ENCODE measurements around the gene HCFC1.

HCFC1 gene

GRCh38 chrX:153932220-153932915 lies 39.2 kb downstream of the HCFC1 start:
- Histone ChIP-seq H3K79me2 (ENCODE audit: control insufficient read depth, insufficient read depth, low read length) (peaks cover 10% of the 10 kb centered on the region), H2BK5ac (ENCODE audit: low read length) (no peak overlapping the region), H3K9ac (ENCODE audit: low read length) (no peak overlapping the region), H4K5ac (ENCODE audit: low read length) (no peak overlapping the region), H3K23ac (ENCODE audit: low read length) (no peak overlapping the region), H4K8ac (ENCODE audit: low read depth, low read length) (no peak overlapping the region), H3K4me1 (ENCODE audit: control insufficient read depth, low read depth, low read length) (no peaks in the 10 kb centered on the region), H3K56ac (ENCODE audit: low read length) (no peak overlapping the region), H3K4me2 (ENCODE audit: low read length) (no peak overlapping the region), H3K27ac (ENCODE audit: low read depth, low read length) (no peak overlapping the region), H2BK120ac (ENCODE audit: low read depth, low read length) (no peak overlapping the region), H3K4me3 (ENCODE audit: low read length) (no peak overlapping the region), H3K27me3 (ENCODE audit: insufficient read depth, low read length, poor library complexity) (no peaks in the 10 kb centered on the region), H3K18ac (ENCODE audit: low read length) (no peak overlapping the region), H2BK15ac (replicated peaks; ENCODE audit: low read depth) (no peak overlapping the region), H3K36me3 (ENCODE audit: control insufficient read depth, insufficient read depth, low read length) (no peaks in the 10 kb centered on the region), H3K79me1 (ENCODE audit: low read length) (no peaks in the 10 kb centered on the region), H2AK5ac (ENCODE audit: low read length) (no peak overlapping the region), H3K4ac (ENCODE audit: low read depth, low read length) (no peak overlapping the region)
- WGBS (ENCODE audit: extremely low coverage, insufficient coverage, low lambda C conversion rate), result no CpG with 5 or more reads among the region's 13 CpGs
- DNase-seq, result no peak

GRCh38 chrX:153931748-153932147 lies 39.9 kb downstream of the HCFC1 start:
- Histone ChIP-seq H2AK5ac (ENCODE audit: low read length) (no peak overlapping the region), H3K18ac (ENCODE audit: low read length) (no peak overlapping the region), H3K79me1 (ENCODE audit: low read length) (no peaks in the 10 kb centered on the region), H3K4me3 (ENCODE audit: low read length) (no peak overlapping the region), H3K56ac (ENCODE audit: low read length) (no peak overlapping the region), H3K27ac (ENCODE audit: low read depth, low read length) (no peak overlapping the region), H3K9ac (ENCODE audit: low read length) (no peak overlapping the region), H4K8ac (ENCODE audit: low read depth, low read length) (no peak overlapping the region), H2BK15ac (replicated peaks; ENCODE audit: low read depth) (no peak overlapping the region), H3K4me1 (ENCODE audit: control insufficient read depth, low read depth, low read length) (no peaks in the 10 kb centered on the region), H3K23ac (ENCODE audit: low read length) (no peak overlapping the region), H3K79me2 (ENCODE audit: control insufficient read depth, insufficient read depth, low read length) (peaks cover 10% of the 10 kb centered on the region), H2BK120ac (ENCODE audit: low read depth, low read length) (no peak overlapping the region), H3K27me3 (ENCODE audit: insufficient read depth, low read length, poor library complexity) (no peaks in the 10 kb centered on the region), H3K36me3 (ENCODE audit: control insufficient read depth, insufficient read depth, low read length) (no peaks in the 10 kb centered on the region), H4K5ac (ENCODE audit: low read length) (no peak overlapping the region), H2BK5ac (ENCODE audit: low read length) (no peak overlapping the region), H3K4me2 (ENCODE audit: low read length) (no peak overlapping the region), H3K4ac (ENCODE audit: low read depth, low read length) (no peak overlapping the region)
- DNase-seq, result no peak
- WGBS (ENCODE audit: extremely low coverage, insufficient coverage, low lambda C conversion rate), result no CpG with 5 or more reads among the region's 13 CpGs

DNA sequence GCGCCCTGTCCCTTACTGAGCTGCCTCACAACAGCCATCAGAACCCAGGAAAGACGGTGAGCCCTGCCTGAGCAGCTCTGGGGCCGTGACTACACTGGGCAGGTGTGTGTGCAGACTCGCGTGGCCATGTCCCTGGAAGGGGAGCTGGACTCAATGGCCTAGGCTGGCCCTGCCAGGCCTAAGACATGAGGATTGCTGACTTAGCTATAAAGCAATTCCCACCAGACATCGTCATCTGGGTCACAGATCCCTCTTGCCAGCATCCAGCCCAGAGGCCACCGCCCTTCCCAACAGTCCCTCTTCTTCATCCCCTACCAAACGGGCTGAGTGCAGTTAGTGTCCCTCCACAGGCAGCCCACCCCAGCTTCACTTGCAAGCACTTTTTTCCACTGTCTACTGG lies 40.5 kb downstream of the HCFC1 start:
- Histone ChIP-seq H3K18ac (ENCODE audit: low read length) (no peak overlapping the region), H3K79me1 (ENCODE audit: low read length) (no peaks in the 10 kb centered on the region), H2BK120ac (ENCODE audit: low read depth, low read length) (no peak overlapping the region), H4K8ac (ENCODE audit: low read depth, low read length) (no peak overlapping the region), H2BK5ac (ENCODE audit: low read length) (no peak overlapping the region), H3K4ac (ENCODE audit: low read depth, low read length) (no peak overlapping the region), H3K4me3 (ENCODE audit: low read length) (no peak overlapping the region), H3K27ac (ENCODE audit: low read depth, low read length) (no peak overlapping the region), H2AK5ac (ENCODE audit: low read length) (no peak overlapping the region), H3K27me3 (ENCODE audit: insufficient read depth, low read length, poor library complexity) (no peaks in the 10 kb centered on the region), H3K79me2 (ENCODE audit: control insufficient read depth, insufficient read depth, low read length) (peaks cover 10% of the 10 kb centered on the region), H3K9ac (ENCODE audit: low read length) (no peak overlapping the region), H4K5ac (ENCODE audit: low read length) (no peak overlapping the region), H3K4me1 (ENCODE audit: control insufficient read depth, low read depth, low read length) (no peaks in the 10 kb centered on the region), H3K56ac (ENCODE audit: low read length) (no peak overlapping the region), H2BK15ac (replicated peaks; ENCODE audit: low read depth) (no peak overlapping the region), H3K23ac (ENCODE audit: low read length) (no peak overlapping the region), H3K36me3 (ENCODE audit: control insufficient read depth, insufficient read depth, low read length) (no peaks in the 10 kb centered on the region), H3K4me2 (ENCODE audit: low read length) (no peak overlapping the region)
- DNase-seq, result no peak
- WGBS (ENCODE audit: extremely low coverage, insufficient coverage, low lambda C conversion rate), result no CpG with 5 or more reads among the region's 8 CpGs

- no peak for DNase-seq
- Histone ChIP-seq H3K4me1 (ENCODE audit: control insufficient read depth, low read depth, low read length) (peaks cover under 1% of the 10 kb centered on the region), H3K79me2 (ENCODE audit: control insufficient read depth, insufficient read depth, low read length) (peaks cover 10% of the 10 kb centered on the region), H2BK120ac (ENCODE audit: low read depth, low read length) (no peak overlapping the region), H3K27ac (ENCODE audit: low read depth, low read length) (no peak overlapping the region), H3K23ac (ENCODE audit: low read length) (no peak overlapping the region), H3K56ac (ENCODE audit: low read length) (no peak overlapping the region), H3K4ac (ENCODE audit: low read depth, low read length) (no peak overlapping the region), H4K5ac (ENCODE audit: low read length) (no peak overlapping the region), H3K4me3 (ENCODE audit: low read length) (no peak overlapping the region), H2BK15ac (replicated peaks; ENCODE audit: low read depth) (no peak overlapping the region), H4K8ac (ENCODE audit: low read depth, low read length) (no peak overlapping the region), H3K27me3 (ENCODE audit: insufficient read depth, low read length, poor library complexity) (no peaks in the 10 kb centered on the region), H3K36me3 (ENCODE audit: control insufficient read depth, insufficient read depth, low read length) (no peaks in the 10 kb centered on the region), H3K9ac (ENCODE audit: low read length) (no peak overlapping the region), H2BK5ac (ENCODE audit: low read length) (no peak overlapping the region), H3K4me2 (ENCODE audit: low read length) (no peak overlapping the region), H3K18ac (ENCODE audit: low read length) (no peak overlapping the region), H3K79me1 (ENCODE audit: low read length) (no peaks in the 10 kb centered on the region), H2AK5ac (ENCODE audit: low read length) (no peak overlapping the region)
- WGBS (ENCODE audit: extremely low coverage, insufficient coverage, low lambda C conversion rate), result no CpG with 5 or more reads among the region's 31 CpGs
Observed at GRCh38 chrX:153930011-153930910, 41.4 kb downstream of the HCFC1 start.

DNA sequence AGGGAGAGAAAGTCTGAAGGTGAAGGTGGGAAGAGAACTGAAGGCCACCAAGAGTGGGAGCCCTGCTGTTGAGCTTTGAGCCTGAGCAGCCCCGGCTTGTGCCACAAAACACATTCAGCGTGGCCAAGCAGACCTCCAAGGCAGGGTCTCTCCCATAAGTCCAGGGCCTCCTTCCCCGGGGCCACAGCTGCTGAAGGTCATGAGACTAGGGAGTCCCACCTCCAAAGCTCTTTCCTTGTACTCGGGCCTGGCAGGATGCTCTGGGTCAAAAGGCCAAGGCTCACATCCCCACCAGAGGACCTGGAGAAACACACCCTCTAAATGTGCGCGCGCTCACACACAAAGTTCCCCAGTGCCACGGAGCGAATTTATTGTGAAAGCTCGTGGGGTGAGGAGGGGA lies 42.0 kb downstream of the HCFC1 start:
- no peak overlapping the region for H2BK15ac ChIP-seq (replicated peaks; ENCODE audit: low read depth)
- H3K4ac ChIP-seq (ENCODE audit: low read depth, low read length), result no peak overlapping the region
- H3K23ac ChIP-seq (ENCODE audit: low read length), result no peak overlapping the region
- no CpG with 5 or more reads among the region's 10 CpGs for WGBS (ENCODE audit: extremely low coverage, insufficient coverage, low lambda C conversion rate)
- no peak overlapping the region for H4K5ac ChIP-seq (ENCODE audit: low read length)
- no peak for DNase-seq
- no peaks in the 10 kb centered on the region for H3K79me1 ChIP-seq (ENCODE audit: low read length)
- no peak overlapping the region for H3K9ac ChIP-seq (ENCODE audit: low read length)
- H3K36me3 ChIP-seq (ENCODE audit: control insufficient read depth, insufficient read depth, low read length), result no peaks in the 10 kb centered on the region
- H3K4me1 ChIP-seq (ENCODE audit: control insufficient read depth, low read depth, low read length), result peaks cover 3% of the 10 kb centered on the region
- H3K56ac ChIP-seq (ENCODE audit: low read length), result no peak overlapping the region
- H3K4me3 ChIP-seq (ENCODE audit: low read length), result no peak overlapping the region
- no peak overlapping the region for H3K4me2 ChIP-seq (ENCODE audit: low read length)
- H2BK120ac ChIP-seq (ENCODE audit: low read depth, low read length), result no peak overlapping the region
- H2AK5ac ChIP-seq (ENCODE audit: low read length), result no peak overlapping the region
- H3K27me3 ChIP-seq (ENCODE audit: insufficient read depth, low read length, poor library complexity), result no peaks in the 10 kb centered on the region
- no peak overlapping the region for H4K8ac ChIP-seq (ENCODE audit: low read depth, low read length)
- no peak overlapping the region for H3K18ac ChIP-seq (ENCODE audit: low read length)
- H3K79me2 ChIP-seq (ENCODE audit: control insufficient read depth, insufficient read depth, low read length), result peaks cover 10% of the 10 kb centered on the region
- no peak overlapping the region for H2BK5ac ChIP-seq (ENCODE audit: low read length)
- H3K27ac ChIP-seq (ENCODE audit: low read depth, low read length), result no peak overlapping the region
